ENCODE measurements around the gene FAM3A. TPM values are rescaled to one million over a fixed set of nuclear protein-coding genes. Genes with fewer than 3 reads are reported as not detected.

Gene FAM3A
- total and polyA plus RNA-seq, 2 experiments from 2014 or later: 12.0 to 16.5 TPM

GRCh38 chrX:154473683-154474082, 42.3 kb downstream of the FAM3A start:
- no peak overlapping the region for H3K4me3 ChIP-seq
- TF ChIP-seq, protein P1, sequence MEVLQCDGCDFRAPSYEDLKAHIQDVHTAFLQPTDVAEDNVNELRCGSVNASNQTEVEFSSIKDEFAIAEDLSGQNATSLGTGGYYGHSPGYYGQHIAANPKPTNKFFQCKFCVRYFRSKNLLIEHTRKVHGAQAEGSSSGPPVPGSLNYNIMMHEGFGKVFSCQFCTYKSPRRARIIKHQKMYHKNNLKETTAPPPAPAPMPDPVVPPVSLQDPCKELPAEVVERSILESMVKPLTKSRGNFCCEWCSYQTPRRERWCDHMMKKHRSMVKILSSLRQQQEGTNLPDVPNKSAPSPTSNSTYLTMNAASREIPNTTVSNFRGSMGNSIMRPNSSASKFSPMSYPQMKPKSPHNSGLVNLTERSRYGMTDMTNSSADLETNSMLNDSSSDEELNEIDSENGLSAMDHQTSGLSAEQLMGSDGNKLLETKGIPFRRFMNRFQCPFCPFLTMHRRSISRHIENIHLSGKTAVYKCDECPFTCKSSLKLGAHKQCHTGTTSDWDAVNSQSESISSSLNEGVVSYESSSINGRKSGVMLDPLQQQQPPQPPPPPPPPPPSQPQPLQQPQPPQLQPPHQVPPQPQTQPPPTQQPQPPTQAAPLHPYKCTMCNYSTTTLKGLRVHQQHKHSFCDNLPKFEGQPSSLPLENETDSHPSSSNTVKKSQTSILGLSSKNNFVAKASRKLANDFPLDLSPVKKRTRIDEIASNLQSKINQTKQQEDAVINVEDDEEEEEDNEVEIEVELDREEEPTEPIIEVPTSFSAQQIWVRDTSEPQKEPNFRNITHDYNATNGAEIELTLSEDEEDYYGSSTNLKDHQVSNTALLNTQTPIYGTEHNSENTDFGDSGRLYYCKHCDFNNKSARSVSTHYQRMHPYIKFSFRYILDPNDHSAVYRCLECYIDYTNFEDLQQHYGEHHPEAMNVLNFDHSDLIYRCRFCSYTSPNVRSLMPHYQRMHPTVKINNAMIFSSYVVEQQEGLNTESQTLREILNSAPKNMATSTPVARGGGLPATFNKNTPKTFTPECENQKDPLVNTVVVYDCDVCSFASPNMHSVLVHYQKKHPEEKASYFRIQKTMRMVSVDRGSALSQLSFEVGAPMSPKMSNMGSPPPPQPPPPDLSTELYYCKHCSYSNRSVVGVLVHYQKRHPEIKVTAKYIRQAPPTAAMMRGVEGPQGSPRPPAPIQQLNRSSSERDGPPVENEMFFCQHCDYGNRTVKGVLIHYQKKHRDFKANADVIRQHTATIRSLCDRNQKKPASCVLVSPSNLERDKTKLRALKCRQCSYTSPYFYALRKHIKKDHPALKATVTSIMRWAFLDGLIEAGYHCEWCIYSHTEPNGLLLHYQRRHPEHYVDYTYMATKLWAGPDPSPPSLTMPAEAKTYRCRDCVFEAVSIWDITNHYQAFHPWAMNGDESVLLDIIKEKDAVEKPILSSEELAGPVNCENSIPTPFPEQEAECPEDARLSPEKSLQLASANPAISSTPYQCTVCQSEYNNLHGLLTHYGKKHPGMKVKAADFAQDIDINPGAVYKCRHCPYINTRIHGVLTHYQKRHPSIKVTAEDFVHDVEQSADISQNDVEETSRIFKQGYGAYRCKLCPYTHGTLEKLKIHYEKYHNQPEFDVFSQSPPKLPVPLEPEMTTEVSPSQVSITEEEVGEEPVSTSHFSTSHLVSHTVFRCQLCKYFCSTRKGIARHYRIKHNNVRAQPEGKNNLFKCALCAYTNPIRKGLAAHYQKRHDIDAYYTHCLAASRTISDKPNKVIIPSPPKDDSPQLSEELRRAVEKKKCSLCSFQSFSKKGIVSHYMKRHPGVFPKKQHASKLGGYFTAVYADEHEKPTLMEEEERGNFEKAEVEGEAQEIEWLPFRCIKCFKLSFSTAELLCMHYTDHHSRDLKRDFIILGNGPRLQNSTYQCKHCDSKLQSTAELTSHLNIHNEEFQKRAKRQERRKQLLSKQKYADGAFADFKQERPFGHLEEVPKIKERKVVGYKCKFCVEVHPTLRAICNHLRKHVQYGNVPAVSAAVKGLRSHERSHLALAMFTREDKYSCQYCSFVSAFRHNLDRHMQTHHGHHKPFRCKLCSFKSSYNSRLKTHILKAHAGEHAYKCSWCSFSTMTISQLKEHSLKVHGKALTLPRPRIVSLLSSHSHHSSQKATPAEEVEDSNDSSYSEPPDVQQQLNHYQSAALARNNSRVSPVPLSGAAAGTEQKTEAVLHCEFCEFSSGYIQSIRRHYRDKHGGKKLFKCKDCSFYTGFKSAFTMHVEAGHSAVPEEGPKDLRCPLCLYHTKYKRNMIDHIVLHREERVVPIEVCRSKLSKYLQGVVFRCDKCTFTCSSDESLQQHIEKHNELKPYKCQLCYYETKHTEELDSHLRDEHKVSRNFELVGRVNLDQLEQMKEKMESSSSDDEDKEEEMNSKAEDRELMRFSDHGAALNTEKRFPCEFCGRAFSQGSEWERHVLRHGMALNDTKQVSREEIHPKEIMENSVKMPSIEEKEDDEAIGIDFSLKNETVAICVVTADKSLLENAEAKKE (CRISPR knock-in tag; IDR thresholded peaks at IDR 0.05): no peak
- TF ChIP-seq EZH2 (IDR thresholded peaks at IDR 0.05; ENCODE audit: low read depth, unreplicated experiment): no peak
- no peak for TF ChIP-seq JUNB (IDR thresholded peaks at IDR 0.05; ENCODE audit: unreplicated experiment)
- no peak for TF ChIP-seq REST (IDR thresholded peaks at IDR 0.05; ENCODE audit: unreplicated experiment)
- TF ChIP-seq NANOG (IDR thresholded peaks at IDR 0.05; ENCODE audit: borderline replicate concordance): no peak
- H3K9me2 ChIP-seq (ENCODE audit: insufficient read depth): no peaks in the 10 kb centered on the region
- Mint-ChIP-seq H3K36me3 (ENCODE audit: low read depth) (peaks cover 10% of the 10 kb centered on the region), H3K27ac (no peak overlapping the region), H3K4me3 (no peak overlapping the region), H3K27me3 (ENCODE audit: insufficient read depth, low read depth, poor library complexity) (peaks cover 8% of the 10 kb centered on the region), H3K9me3 (no peaks in the 10 kb centered on the region), H3K4me1 (no peaks in the 10 kb centered on the region)
- H3F3A ChIP-seq (replicated peaks; ENCODE audit: low read depth): no peaks in the 10 kb centered on the region
- no peaks in the 10 kb centered on the region for H3K36me3 ChIP-seq (ENCODE audit: insufficient read depth)
- no peaks in the 10 kb centered on the region; the same call in 1 of the 2 replicates for H4K20me1 ChIP-seq (replicated peaks; ENCODE audit: insufficient read depth)
- no peak overlapping the region for H2AFZ ChIP-seq
- no peaks in the 10 kb centered on the region for H3K4me1 ChIP-seq (ENCODE audit: insufficient read depth)
- no peaks in the 10 kb centered on the region for H3K27me3 ChIP-seq (ENCODE audit: insufficient read depth)
- DNase-seq (ENCODE audit: low spot score): no peak
- H3K79me2 ChIP-seq (replicated peaks; ENCODE audit: insufficient read depth): no peaks in the 10 kb centered on the region
- H3K4me2 ChIP-seq: no peak overlapping the region
- H3K27ac ChIP-seq (ENCODE audit: low read depth): no peak overlapping the region
- ATAC-seq: no peak

Data from GM23338 (cell line).